Panc1 (cell line): ENCODE measurements around the gene LHPP. TPM values are rescaled to one million over a fixed set of nuclear protein-coding genes. Genes with fewer than 3 reads are reported as not detected.
"Not testable (repeated sequence)": the region's sequence is repeated elsewhere in the genome, so short reads cannot be mapped to it uniquely, and the experiment has no call there.

Experiments
- ATAC-seq: fragments of 200-7000 bp; cut with Tn5 transposase; 2 replicates; pipeline ENCODE4 v1.9.1; 2020; ENCODE audit warnings: mild to moderate bottlenecking, moderate library complexity
- BruUV-seq: library from RNA; stranded (reverse); fragments of 400-500 nt; replicated peaks from 2 replicates; lab custom pipeline; 2021; lab: Mats Ljungman, UMichigan
- CTCF ChIA-PET: fragments of 300-600 bp; sonication (Branson Sonifier 250); formaldehyde crosslinking; loops from one replicate; lab custom pipeline; 2022; ENCODE audit warnings: antibody characterized with exemption; lab: Charles Lee
- POLR2A ChIA-PET: fragments of 300-600 bp; sonication (Branson Sonifier 250); formaldehyde crosslinking; loops from one replicate; lab custom pipeline; 2022; ENCODE audit warnings: antibody characterized with exemption; lab: Charles Lee
- DNase-seq: peaks from one replicate; pipeline ENCODE4 v3.0.0-alpha.2; 2010; ENCODE audit warnings: low read depth, low spot score
- H3K27ac ChIP-seq: 2 replicates; pipeline ENCODE4 v1.5.1; 2011; ENCODE audit warnings: mild to moderate bottlenecking, low read length, inconsistent platforms
- H3K27me3 ChIP-seq: fragments of 200-500 bp; sonication (Bioruptor generic); 2 replicates; pipeline ENCODE4 v1.6.0; 2014; ENCODE audit warnings: low read length, inconsistent platforms; ENCODE audit not compliant: control insufficient read depth, insufficient read depth
- H3K36me3 ChIP-seq: fragments of 200-500 bp; sonication (Bioruptor generic); 2 replicates; pipeline ENCODE4 v1.5.1; 2014; ENCODE audit warnings: inconsistent platforms, mild to moderate bottlenecking, low read length, moderate library complexity; ENCODE audit not compliant: control insufficient read depth, insufficient read depth
- H3K4me1 ChIP-seq: 2 replicates; pipeline ENCODE4 v1.5.1; 2011; ENCODE audit warnings: inconsistent platforms, mild to moderate bottlenecking, low read length, moderate library complexity; ENCODE audit not compliant: control insufficient read depth, insufficient read depth
- H3K4me3 ChIP-seq, 2 experiments: 2 replicates each; pipeline ENCODE4 v1.5.1; 2011 to 2012; ENCODE audit warnings: low read depth in 2 of 2, low read length in 2 of 2, mild to moderate bottlenecking in 2 of 2, inconsistent platforms in 1 of 2, moderate library complexity in 1 of 2
- H3K9me3 ChIP-seq: fragments of 200-500 bp; sonication (Bioruptor generic); 2 replicates; pipeline ENCODE4 v1.5.1; 2014; ENCODE audit warnings: low read depth, mild to moderate bottlenecking, inconsistent platforms, low read length, moderate library complexity; ENCODE audit not compliant: control insufficient read depth, insufficient read depth
- POLR2AphosphoS5 ChIP-seq: IDR thresholded peaks from 2 replicates; pipeline ENCODE4 v1.6.1; 2012; ENCODE audit warnings: mild to moderate bottlenecking, low read depth, low read length, moderate library complexity
- SIN3A ChIP-seq: IDR thresholded peaks from 2 replicates; pipeline ENCODE4 v1.6.1; 2012; ENCODE audit warnings: low read depth, mild to moderate bottlenecking, low read length, moderate library complexity, borderline replicate concordance; ENCODE audit not compliant: insufficient read depth
- TCF7L2 ChIP-seq: IDR thresholded peaks from 2 replicates; pipeline ENCODE4 v1.6.1; 2011; ENCODE audit warnings: mild to moderate bottlenecking, low read depth, low read length, inconsistent platforms
- in situ Hi-C: cut with HindIII; loops from 2 replicates; pipeline ENCODE4 v1.10.0; 2016; ENCODE audit warnings: low sequenced_read_pairs, low pct_unique_long_range_greater_than_20kb
- intact Hi-C: fragments of 100-400 bp; cut with micrococcal nuclease; formaldehyde crosslinking; loops from one replicate; pipeline ENCODE4 v1.10.0; 2022; ENCODE audit not compliant: unreplicated experiment
- total RNA-seq: library from RNA; stranded (reverse); gene quantifications from one replicate; pipeline ENCODE4 v1.2.1, GENCODE V29; 2021; ENCODE audit not compliant: unreplicated experiment
- TF ChIP-seq, protein P1 (sequence below), 2 experiments: IDR thresholded peaks; 2 replicates each; pipeline ENCODE4 v1.6.1; 2011 to 2012; ENCODE audit warnings: low read depth in 2 of 2, control low read depth in 1 of 2, low read length in 1 of 2, mild to moderate bottlenecking in 1 of 2, moderate library complexity in 1 of 2; ENCODE audit not compliant: insufficient read depth in 1 of 2
- TF ChIP-seq, protein P2 (sequence below): fragments of 450-650 bp; IDR thresholded peaks from 2 replicates; pipeline ENCODE4 v1.5.1; 2017; ENCODE audit warnings: mild to moderate bottlenecking

The LHPP gene
- total RNA-seq, 1 experiment from 2014 or later, result 15.0 TPM

DNA sequence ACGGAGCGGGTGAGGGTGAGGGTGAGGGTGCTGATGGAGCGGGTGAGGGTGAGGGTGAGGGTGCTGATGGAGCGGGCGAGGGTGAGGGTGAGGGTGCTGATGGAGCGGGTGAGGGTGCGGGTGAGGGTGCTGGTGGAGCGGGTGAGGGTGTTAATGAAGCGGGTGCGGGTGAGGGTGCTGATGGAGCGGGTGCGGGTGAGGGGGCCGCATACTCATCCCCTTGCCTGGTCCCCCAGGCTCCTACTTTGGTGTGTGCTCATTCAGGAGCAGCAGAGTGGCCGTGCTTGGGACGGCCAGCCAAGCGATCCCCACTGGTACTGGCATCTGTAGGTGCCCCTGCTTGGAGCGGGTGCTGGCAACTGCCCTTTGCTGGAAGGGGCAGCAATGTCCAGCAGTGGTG, 149.2 kb downstream of the LHPP start:
- POLR2A ChIA-PET, in situ Hi-C loops, DNase-seq, H3K27me3 ChIP-seq, H3K4me3 ChIP-seq, BruUV-seq, ATAC-seq, H3K9me3 ChIP-seq, H3K27ac ChIP-seq, intact Hi-C loops, H3K36me3 ChIP-seq: not testable (repeated sequence)
- peaks cover 13% of the 10 kb centered on the region for H3K4me1 ChIP-seq
- CTCF ChIA-PET, result interaction anchor here (0.9 kb wide), 1 partner anchor 10 kb away, joined by 4 read pairs; no protein-coding TSS in a partner anchor

DNA sequence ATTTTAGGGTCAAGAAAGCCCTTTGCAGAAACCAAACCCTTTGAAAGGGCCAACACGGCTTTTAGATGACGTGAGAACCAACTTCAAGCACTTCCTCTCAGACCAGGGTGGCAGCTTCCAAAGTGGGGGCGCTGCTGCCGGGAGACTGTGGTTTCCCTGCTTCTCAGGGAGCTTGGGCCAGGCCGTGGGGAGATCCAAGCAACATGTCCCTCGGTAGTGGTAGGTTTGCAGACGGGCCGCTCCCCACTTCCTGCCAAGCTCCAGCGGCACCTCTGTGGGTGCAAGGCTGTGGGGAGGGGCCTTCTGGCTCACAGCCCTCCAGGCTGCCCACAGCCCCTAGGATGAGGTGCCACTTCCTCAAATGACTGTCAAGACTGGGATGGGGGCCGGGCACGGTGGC, 150.1 kb downstream of the LHPP start:
- in situ Hi-C loops, result no loop called here
- CTCF ChIA-PET, result interaction anchor here (0.9 kb wide), 1 partner anchor 10 kb away, joined by 4 read pairs; no protein-coding TSS in a partner anchor
- Histone ChIP-seq H3K27ac (no peak overlapping the region), H3K4me1 (peaks cover 13% of the 10 kb centered on the region), H3K9me3 (no peaks in the 10 kb centered on the region), H3K27me3 (no peaks in the 10 kb centered on the region), H3K4me3 (no peak overlapping the region), H3K36me3 (no peaks in the 10 kb centered on the region)
- no TSS peak for BruUV-seq
- POLR2A ChIA-PET, result no interaction called here
- intact Hi-C loops, result no loop called here
- ATAC-seq (no peak), DNase-seq (no peak)
- TF ChIP-seq POLR2AphosphoS5, result no peak
- TF ChIP-seq, protein P1, sequence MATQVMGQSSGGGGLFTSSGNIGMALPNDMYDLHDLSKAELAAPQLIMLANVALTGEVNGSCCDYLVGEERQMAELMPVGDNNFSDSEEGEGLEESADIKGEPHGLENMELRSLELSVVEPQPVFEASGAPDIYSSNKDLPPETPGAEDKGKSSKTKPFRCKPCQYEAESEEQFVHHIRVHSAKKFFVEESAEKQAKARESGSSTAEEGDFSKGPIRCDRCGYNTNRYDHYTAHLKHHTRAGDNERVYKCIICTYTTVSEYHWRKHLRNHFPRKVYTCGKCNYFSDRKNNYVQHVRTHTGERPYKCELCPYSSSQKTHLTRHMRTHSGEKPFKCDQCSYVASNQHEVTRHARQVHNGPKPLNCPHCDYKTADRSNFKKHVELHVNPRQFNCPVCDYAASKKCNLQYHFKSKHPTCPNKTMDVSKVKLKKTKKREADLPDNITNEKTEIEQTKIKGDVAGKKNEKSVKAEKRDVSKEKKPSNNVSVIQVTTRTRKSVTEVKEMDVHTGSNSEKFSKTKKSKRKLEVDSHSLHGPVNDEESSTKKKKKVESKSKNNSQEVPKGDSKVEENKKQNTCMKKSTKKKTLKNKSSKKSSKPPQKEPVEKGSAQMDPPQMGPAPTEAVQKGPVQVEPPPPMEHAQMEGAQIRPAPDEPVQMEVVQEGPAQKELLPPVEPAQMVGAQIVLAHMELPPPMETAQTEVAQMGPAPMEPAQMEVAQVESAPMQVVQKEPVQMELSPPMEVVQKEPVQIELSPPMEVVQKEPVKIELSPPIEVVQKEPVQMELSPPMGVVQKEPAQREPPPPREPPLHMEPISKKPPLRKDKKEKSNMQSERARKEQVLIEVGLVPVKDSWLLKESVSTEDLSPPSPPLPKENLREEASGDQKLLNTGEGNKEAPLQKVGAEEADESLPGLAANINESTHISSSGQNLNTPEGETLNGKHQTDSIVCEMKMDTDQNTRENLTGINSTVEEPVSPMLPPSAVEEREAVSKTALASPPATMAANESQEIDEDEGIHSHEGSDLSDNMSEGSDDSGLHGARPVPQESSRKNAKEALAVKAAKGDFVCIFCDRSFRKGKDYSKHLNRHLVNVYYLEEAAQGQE (IDR thresholded peaks at IDR 0.05; ENCODE audit: insufficient read depth in 1 of 2, low read depth in 2 of 2, low read length in 1 of 2), result no peak
- TF ChIP-seq, protein P2, sequence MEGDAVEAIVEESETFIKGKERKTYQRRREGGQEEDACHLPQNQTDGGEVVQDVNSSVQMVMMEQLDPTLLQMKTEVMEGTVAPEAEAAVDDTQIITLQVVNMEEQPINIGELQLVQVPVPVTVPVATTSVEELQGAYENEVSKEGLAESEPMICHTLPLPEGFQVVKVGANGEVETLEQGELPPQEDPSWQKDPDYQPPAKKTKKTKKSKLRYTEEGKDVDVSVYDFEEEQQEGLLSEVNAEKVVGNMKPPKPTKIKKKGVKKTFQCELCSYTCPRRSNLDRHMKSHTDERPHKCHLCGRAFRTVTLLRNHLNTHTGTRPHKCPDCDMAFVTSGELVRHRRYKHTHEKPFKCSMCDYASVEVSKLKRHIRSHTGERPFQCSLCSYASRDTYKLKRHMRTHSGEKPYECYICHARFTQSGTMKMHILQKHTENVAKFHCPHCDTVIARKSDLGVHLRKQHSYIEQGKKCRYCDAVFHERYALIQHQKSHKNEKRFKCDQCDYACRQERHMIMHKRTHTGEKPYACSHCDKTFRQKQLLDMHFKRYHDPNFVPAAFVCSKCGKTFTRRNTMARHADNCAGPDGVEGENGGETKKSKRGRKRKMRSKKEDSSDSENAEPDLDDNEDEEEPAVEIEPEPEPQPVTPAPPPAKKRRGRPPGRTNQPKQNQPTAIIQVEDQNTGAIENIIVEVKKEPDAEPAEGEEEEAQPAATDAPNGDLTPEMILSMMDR, result no peak
- TF ChIP-seq SIN3A, result no peak
- TF ChIP-seq TCF7L2, result no peak

- peak; percentile 43 for ATAC-seq
- Histone ChIP-seq H3K27me3 (no peaks in the 10 kb centered on the region), H3K27ac (no peak overlapping the region), H3K9me3 (no peaks in the 10 kb centered on the region), H3K4me1 (peaks cover 13% of the 10 kb centered on the region), H3K36me3 (no peaks in the 10 kb centered on the region), H3K4me3 (no peak overlapping the region)
- intact Hi-C loops (no loop called here), in situ Hi-C loops (no loop called here)
- no peak for DNase-seq
- no TSS peak for BruUV-seq
- TF ChIP-seq, protein P2, result no peak
- TF ChIP-seq SIN3A, result no peak
- TF ChIP-seq, protein P1 (IDR thresholded peaks at IDR 0.05; ENCODE audit: insufficient read depth in 1 of 2, low read depth in 2 of 2, low read length in 1 of 2), result no peak
- POLR2A ChIA-PET, result no interaction called here
- CTCF ChIA-PET, result no interaction called here
These were observed 151.2 kb downstream of the LHPP start for GRCh38 chr10:124612611-124613498.
